Tibial nerve (tissue), 4 donors: ENCODE results near the gene GPC5.

ENCODE experiments used
- CTCF ChIP-seq, 5 experiments: fragments of 200-600 bp in 3 of 5; fragments of 450-650 bp in 2 of 5; sonication (generic) in 3 of 5; IDR thresholded peaks; one replicate each; pipeline ENCODE4 v1.5.1; 2016 to 2019; ENCODE audit warnings: antibody characterized with exemption in 5 of 5, mild to moderate bottlenecking in 3 of 5, moderate library complexity in 2 of 5
- EP300 ChIP-seq, 2 donors: sonication (generic); formaldehyde crosslinking; IDR thresholded peaks; one replicate each; pipeline ENCODE4 v1.6.1; 2017; ENCODE audit warnings: antibody characterized with exemption in 2 of 2, mild to moderate bottlenecking in 1 of 2

DNA sequence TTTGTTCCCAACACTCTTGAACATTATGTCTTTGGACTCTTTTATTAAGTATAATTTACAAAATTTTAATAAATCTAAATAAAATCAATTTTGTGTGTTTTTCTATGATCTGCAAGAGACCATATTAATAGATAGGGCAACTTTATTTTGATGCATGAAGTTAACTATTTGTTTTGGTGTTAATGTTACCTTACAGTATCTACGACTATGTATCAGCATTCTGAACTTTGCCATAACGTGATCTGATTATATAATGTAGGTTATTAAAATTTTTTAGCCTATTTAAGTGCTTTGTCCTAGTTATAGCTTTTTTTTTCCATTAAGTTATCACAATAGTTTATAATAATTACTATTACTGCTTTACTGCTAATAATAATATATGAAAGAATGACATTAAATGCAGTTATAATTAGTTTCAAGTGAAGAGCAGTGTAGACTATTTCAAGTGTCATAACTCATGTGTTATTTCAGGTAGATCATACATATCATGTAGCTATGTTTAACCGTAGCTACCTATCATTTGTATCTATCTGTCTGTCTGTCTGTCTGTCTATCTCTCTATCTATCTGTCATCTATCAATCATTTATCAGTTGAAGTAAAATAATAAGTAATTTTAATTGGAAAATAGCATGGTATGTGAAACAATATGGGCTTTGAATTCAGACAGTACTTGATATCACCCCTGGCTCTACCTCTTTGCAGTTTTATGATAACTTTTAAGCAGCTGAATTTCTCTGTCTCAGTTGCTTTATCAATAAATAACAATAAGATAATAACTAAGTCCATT lies 229.7 kb downstream of the GPC5 start:
- TF ChIP-seq CTCF (IDR thresholded peaks at IDR 0.05) (no peak), EP300 (IDR thresholded peaks at IDR 0.05) (no peak)
